CD14-positive monocyte (primary cell): Measurements from ENCODE around the gene CABP2. TPM values are rescaled to one million over a fixed set of nuclear protein-coding genes. Genes with fewer than 3 reads are reported as not detected.
"Not testable (repeated sequence)": the region's sequence is repeated elsewhere in the genome, so short reads cannot be mapped to it uniquely, and the experiment has no call there.

Experiments
- DNase-seq, 3 donors: peaks; one replicate each; pipeline ENCODE4 v3.0.0-alpha.2; 2011 to 2022
- H2AFZ ChIP-seq: 2 replicates; pipeline ENCODE4 v1.6.0; 2012; ENCODE audit warnings: mild to moderate bottlenecking, low read depth, low read length, inconsistent platforms; ENCODE audit not compliant: insufficient read depth, poor library complexity, severe bottlenecking
- H3K27ac ChIP-seq, 2 donors: 1 replicate in 1 of 2; 2 replicates in 1 of 2; pipeline ENCODE4 v1.5.1; 2012 to 2013; ENCODE audit warnings: low read length in 2 of 2, control low read depth in 1 of 2, inconsistent platforms in 1 of 2, low read depth in 1 of 2, mild to moderate bottlenecking in 1 of 2
- H3K27me3 ChIP-seq, 2 donors: one replicate each; pipeline versions ENCODE4 v1.6.0 to v1.6.1; 2011 to 2013; ENCODE audit warnings: low read length in 2 of 2; ENCODE audit not compliant: control insufficient read depth in 2 of 2, insufficient read depth in 2 of 2
- H3K36me3 ChIP-seq, 2 donors: replicated peaks in 1 of 2; 1 replicate in 1 of 2; 2 replicates in 1 of 2; pipeline versions ENCODE4 v1.5.1 to v1.6.1; 2012 to 2013; ENCODE audit warnings: low read length in 2 of 2, control low read depth in 1 of 2, inconsistent platforms in 1 of 2, mild to moderate bottlenecking in 1 of 2; ENCODE audit not compliant: insufficient read depth in 2 of 2, control insufficient read depth in 1 of 2
- H3K4me1 ChIP-seq, 2 donors: 1 replicate in 1 of 2; 2 replicates in 1 of 2; pipeline versions ENCODE4 v1.5.1 to v1.6.1; 2012 to 2013; ENCODE audit warnings: low read length in 2 of 2, control low read depth in 1 of 2, inconsistent platforms in 1 of 2, mild to moderate bottlenecking in 1 of 2, moderate library complexity in 1 of 2; ENCODE audit not compliant: insufficient read depth in 2 of 2, control insufficient read depth in 1 of 2
- H3K4me2 ChIP-seq: replicated peaks from 2 replicates; pipeline ENCODE3; 2012; ENCODE audit warnings: low read length, moderate library complexity, mild to moderate bottlenecking; ENCODE audit not compliant: poor library complexity, severe bottlenecking; ENCODE audit errors: extremely low read depth
- H3K4me3 ChIP-seq, 3 experiments: fragments of 200-600 bp in 1 of 3; sonication (generic) in 1 of 3; replicated peaks in 1 of 3; 1 replicate in 2 of 3; 2 replicates in 1 of 3; pipeline ENCODE4 v1.5.1; 2011 to 2013; ENCODE audit warnings: low read length in 3 of 3, mild to moderate bottlenecking in 3 of 3, control low read depth in 2 of 3, low read depth in 2 of 3, inconsistent platforms in 1 of 3, moderate library complexity in 1 of 3
- H3K79me2 ChIP-seq: 2 replicates; pipeline ENCODE4 v1.6.0; 2012; ENCODE audit warnings: mild to moderate bottlenecking, control low read depth, inconsistent platforms, low read length, moderate library complexity; ENCODE audit not compliant: insufficient read depth
- H3K9ac ChIP-seq: 2 replicates; pipeline ENCODE4 v1.6.0; 2017; ENCODE audit warnings: low read length, mild to moderate bottlenecking; ENCODE audit not compliant: insufficient read depth, poor library complexity, severe bottlenecking
- H3K9me3 ChIP-seq, 2 donors: replicated peaks in 1 of 2; 1 replicate in 1 of 2; 2 replicates in 1 of 2; pipeline versions ENCODE4 v1.5.1 to v1.6.1; 2012 to 2013; ENCODE audit warnings: low read length in 2 of 2, control low read depth in 1 of 2; ENCODE audit not compliant: control insufficient read depth in 1 of 2, insufficient read depth in 1 of 2
- H4K20me1 ChIP-seq: 2 replicates; pipeline ENCODE4 v1.6.0; 2012; ENCODE audit warnings: mild to moderate bottlenecking, low read length, control low read depth, moderate library complexity; ENCODE audit not compliant: insufficient read depth
- H3K27ac Mint-ChIP-seq, 7 donors: one replicate each; pipeline ENCODE4 v1.8.0; 2020; ENCODE audit warnings: mild to moderate bottlenecking in 7 of 7, mixed read lengths in 7 of 7, moderate library complexity in 6 of 7, inconsistent platforms in 2 of 7
- H3K27me3 Mint-ChIP-seq, 3 donors: one replicate each; pipeline ENCODE4 v1.8.0; 2021 to 2022; ENCODE audit warnings: low read depth in 3 of 3, mild to moderate bottlenecking in 3 of 3, mixed read lengths in 3 of 3, moderate library complexity in 3 of 3, inconsistent platforms in 1 of 3
- H3K36me3 Mint-ChIP-seq, 2 donors: one replicate each; pipeline ENCODE4 v1.8.0; 2020; ENCODE audit warnings: mixed read lengths in 2 of 2, inconsistent platforms in 1 of 2, mild to moderate bottlenecking in 1 of 2
- H3K4me1 Mint-ChIP-seq: one replicate; pipeline ENCODE4 v1.8.0; 2020; ENCODE audit warnings: mild to moderate bottlenecking, mixed read lengths
- H3K4me3 Mint-ChIP-seq, 2 donors: one replicate each; pipeline ENCODE4 v1.8.0; 2020; ENCODE audit warnings: mild to moderate bottlenecking in 2 of 2, mixed read lengths in 2 of 2, moderate library complexity in 1 of 2
- H3K9me3 Mint-ChIP-seq, 7 donors: one replicate each; pipeline ENCODE4 v1.8.0; 2020 to 2022; ENCODE audit warnings: mixed read lengths in 7 of 7, mild to moderate bottlenecking in 6 of 7, moderate library complexity in 6 of 7, inconsistent platforms in 2 of 7
- WGBS: methylation state at CpG from one replicate; pipeline ENCODE4 v1.1.5; 2013; ENCODE audit warnings: missing lambda C conversion rate; ENCODE audit not compliant: insufficient coverage; 5-methylcytosine and 5-hydroxymethylcytosine counted together
- intact Hi-C, 2 donors: fragments of 100-400 bp; cut with micrococcal nuclease; formaldehyde crosslinking; loops; one replicate each; pipeline versions ENCODE4 v1.15.0 to v1.15.1; 2023
- polyA plus RNA-seq, 3 donors: library from polyadenylated mRNA; depleted of rRNA in 1 of 3; unstranded in 2 of 3; stranded (reverse) in 1 of 3; fragments of 300-500 nt in 2 of 3; fragments of >200 nt in 1 of 3; fragmentation: Illumina TruSeq in 2 of 3; gene quantifications; 1 replicate in 2 of 3; 2 replicates in 1 of 3; pipeline ENCODE4 v1.2.3, GENCODE V29; 2012 to 2021
- TF ChIP-seq, protein P1 (sequence below): fragments of 200-600 bp; IDR thresholded peaks from one replicate; pipeline ENCODE4 v1.8.0; 2022; ENCODE audit warnings: antibody characterized with exemption, mild to moderate bottlenecking

The CABP2 gene
- polyA plus RNA-seq, 3 donors = not detected

DNA sequence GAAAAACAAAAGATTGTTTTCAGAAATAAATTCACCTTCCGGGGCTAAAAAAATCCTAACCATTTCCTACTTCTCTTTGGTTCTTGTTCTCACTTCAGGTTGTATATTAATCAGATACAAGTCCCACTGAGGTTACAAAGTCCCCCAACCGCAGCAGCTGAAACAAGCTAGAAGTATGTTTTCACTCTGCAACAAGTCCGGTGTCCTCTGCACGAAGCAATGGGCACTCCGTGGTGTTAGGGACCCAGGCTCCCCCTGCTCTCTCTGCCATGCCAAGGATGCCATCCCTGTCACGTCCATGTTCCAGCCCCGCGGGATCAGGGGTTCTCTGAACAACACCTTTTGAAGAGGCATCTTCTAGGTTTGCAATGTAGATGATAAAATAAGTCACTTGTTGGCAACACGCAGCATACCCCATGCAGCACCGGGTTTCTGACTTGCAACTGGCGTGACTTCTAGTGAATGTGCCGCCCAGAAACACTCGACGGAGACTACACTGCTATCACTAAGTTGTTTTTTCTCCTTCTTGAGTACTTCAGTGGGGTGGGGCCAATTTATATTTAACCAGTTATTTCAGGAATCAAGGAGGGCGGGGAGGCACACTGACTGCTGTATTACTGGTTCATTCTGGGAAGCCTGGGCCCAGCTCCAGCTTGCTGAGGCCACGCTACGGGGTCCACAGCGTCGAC lies 35.0 kb upstream of the CABP2 start:
- no peaks in the 10 kb centered on the region for H3K9me3 Mint-ChIP-seq
- 92% methylated on average over 9 of the region's 19 CpGs for WGBS

DNA sequence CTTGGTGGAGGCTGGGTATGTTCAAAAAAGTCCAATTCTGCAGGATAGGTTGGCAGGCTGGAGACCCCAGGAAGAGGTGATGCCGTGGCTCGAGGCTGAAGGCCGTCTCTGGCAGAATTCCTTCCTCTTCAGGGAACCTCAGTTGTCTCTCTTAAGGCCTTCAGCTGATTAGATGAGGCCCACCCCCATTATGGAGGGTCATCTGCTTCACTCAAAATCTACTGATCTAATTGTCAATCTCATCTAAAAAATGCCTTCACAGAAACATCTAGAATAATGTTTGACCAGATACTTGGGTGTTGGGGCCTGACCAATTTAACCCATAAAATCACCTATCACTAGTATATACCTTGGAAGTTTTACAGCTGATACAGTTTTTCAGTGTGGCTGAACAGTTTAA lies 33.0 kb upstream of the CABP2 start:
- H3K9me3 ChIP-seq = peaks cover 0 to 5% of the 10 kb centered on the region in 2 donors
- H3K27me3 Mint-ChIP-seq = peaks cover 3 to 12% (median 11%) of the 10 kb centered on the region in 3 donors
- H3K4me2 ChIP-seq = no peak overlapping the region
- H3K4me1 Mint-ChIP-seq = no peaks in the 10 kb centered on the region
- no peaks in the 10 kb centered on the region for H3K4me1 ChIP-seq
- H3K9ac ChIP-seq = no peak overlapping the region
- no peak overlapping the region for H3K27ac ChIP-seq
- no peak overlapping the region for H2AFZ ChIP-seq
- intact Hi-C loops = no loop called here
- H3K79me2 ChIP-seq = no peaks in the 10 kb centered on the region
- H3K36me3 ChIP-seq = no peaks in the 10 kb centered on the region
- DNase-seq = no peak
- H3K4me3 ChIP-seq = no peak overlapping the region
- no peaks in the 10 kb centered on the region for H3K36me3 Mint-ChIP-seq
- no peaks in the 10 kb centered on the region for H4K20me1 ChIP-seq
- no peak overlapping the region for H3K4me3 Mint-ChIP-seq
- no CpG with 5 or more reads among the region's 3 CpGs for WGBS
- H3K27me3 ChIP-seq = no peaks in the 10 kb centered on the region
- H3K27ac Mint-ChIP-seq = no peak overlapping the region
- peaks cover 0 to 10% (median 6%) of the 10 kb centered on the region in 7 donors for H3K9me3 Mint-ChIP-seq
- TF ChIP-seq, protein P1, sequence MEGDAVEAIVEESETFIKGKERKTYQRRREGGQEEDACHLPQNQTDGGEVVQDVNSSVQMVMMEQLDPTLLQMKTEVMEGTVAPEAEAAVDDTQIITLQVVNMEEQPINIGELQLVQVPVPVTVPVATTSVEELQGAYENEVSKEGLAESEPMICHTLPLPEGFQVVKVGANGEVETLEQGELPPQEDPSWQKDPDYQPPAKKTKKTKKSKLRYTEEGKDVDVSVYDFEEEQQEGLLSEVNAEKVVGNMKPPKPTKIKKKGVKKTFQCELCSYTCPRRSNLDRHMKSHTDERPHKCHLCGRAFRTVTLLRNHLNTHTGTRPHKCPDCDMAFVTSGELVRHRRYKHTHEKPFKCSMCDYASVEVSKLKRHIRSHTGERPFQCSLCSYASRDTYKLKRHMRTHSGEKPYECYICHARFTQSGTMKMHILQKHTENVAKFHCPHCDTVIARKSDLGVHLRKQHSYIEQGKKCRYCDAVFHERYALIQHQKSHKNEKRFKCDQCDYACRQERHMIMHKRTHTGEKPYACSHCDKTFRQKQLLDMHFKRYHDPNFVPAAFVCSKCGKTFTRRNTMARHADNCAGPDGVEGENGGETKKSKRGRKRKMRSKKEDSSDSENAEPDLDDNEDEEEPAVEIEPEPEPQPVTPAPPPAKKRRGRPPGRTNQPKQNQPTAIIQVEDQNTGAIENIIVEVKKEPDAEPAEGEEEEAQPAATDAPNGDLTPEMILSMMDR = no peak

More for the DNA sequence above, 35.0 kb upstream of the CABP2 start:
- Histone ChIP-seq H3K4me2 (no peak overlapping the region), H4K20me1 (no peaks in the 10 kb centered on the region), H3K79me2 (no peaks in the 10 kb centered on the region), H3K4me1 (no peaks in the 10 kb centered on the region), H3K4me3 (no peak overlapping the region), H3K27ac (no peak overlapping the region), H3K9me3 (no peaks in the 10 kb centered on the region), H3K27me3 (no peaks in the 10 kb centered on the region), H3K36me3 (no peaks in the 10 kb centered on the region), H3K9ac (no peak overlapping the region), H2AFZ (no peak overlapping the region)
- H3K27ac Mint-ChIP-seq = no peak overlapping the region
- no peak for DNase-seq
- H3K36me3 Mint-ChIP-seq = no peaks in the 10 kb centered on the region
- TF ChIP-seq, protein P1 = no peak
- intact Hi-C loops = no loop called here
- no peak overlapping the region for H3K4me3 Mint-ChIP-seq
- no peaks in the 10 kb centered on the region for H3K4me1 Mint-ChIP-seq
- peaks cover 3 to 13% (median 11%) of the 10 kb centered on the region in 3 donors for H3K27me3 Mint-ChIP-seq

DNA sequence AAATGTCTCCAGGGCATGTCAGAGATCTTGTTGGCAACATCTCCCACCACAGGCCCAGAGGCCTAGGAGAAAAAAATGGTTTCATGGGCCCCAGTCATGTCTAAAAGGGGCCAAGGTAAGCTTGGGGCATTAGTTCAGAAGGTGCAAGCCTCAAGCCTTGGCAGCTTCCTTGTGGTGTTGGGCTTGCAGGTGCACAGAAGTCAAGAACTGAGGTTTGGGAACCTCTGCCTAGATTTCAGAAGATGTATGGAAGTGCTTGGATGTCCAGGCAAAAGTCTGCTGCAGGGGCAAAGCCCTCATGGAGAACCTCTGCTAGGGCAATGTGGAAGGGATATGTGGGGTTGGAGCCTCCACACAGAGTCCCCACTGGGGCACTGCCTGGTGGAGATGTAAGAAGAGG lies 28.5 kb upstream of the CABP2 start:
- H3K36me3 ChIP-seq, H3K4me2 ChIP-seq, H3K79me2 ChIP-seq, H3K36me3 Mint-ChIP-seq, H3K9ac ChIP-seq, H3K9me3 ChIP-seq, intact Hi-C loops, DNase-seq, H3K4me1 ChIP-seq, H3K4me3 Mint-ChIP-seq, H3K4me1 Mint-ChIP-seq, H3K27ac ChIP-seq, H3K4me3 ChIP-seq, H3K27ac Mint-ChIP-seq, H3K27me3 Mint-ChIP-seq, H3K27me3 ChIP-seq, H4K20me1 ChIP-seq, H2AFZ ChIP-seq: not testable (repeated sequence)
- H3K9me3 Mint-ChIP-seq = peaks cover 4 to 23% (median 18%) of the 10 kb centered on the region in 7 donors
